ENCODE measurements around the gene STPG4.

STPG4 gene

GRCh38 chr2:47147021-47147420 is 8.1 kb downstream of the STPG4 start:
- no peak for DNase-seq (ENCODE audit: low spot score)
- no peak for TF ChIP-seq CTCF (IDR thresholded peaks at IDR 0.05; ENCODE audit: extremely low read depth, missing control alignments)

GRCh38 chr2:47145466-47145865 is 9.6 kb downstream of the STPG4 start:
- no peak for DNase-seq (ENCODE audit: low spot score)

GRCh38 chr2:47141520-47141919 is 13.6 kb downstream of the STPG4 start:
- DNase-seq (ENCODE audit: low spot score) = no peak
- TF ChIP-seq CTCF (IDR thresholded peaks at IDR 0.05; ENCODE audit: extremely low read depth, missing control alignments) = no peak

More at GRCh38 chr2:47145466-47145865, 9.6 kb downstream of the STPG4 start:
- TF ChIP-seq CTCF (IDR thresholded peaks at IDR 0.05; ENCODE audit: extremely low read depth, missing control alignments) = no peak

GRCh38 chr2:47134386-47135090 is 20.6 kb downstream of the STPG4 start:
- DNase-seq (ENCODE audit: low spot score) = no peak
- TF ChIP-seq CTCF (IDR thresholded peaks at IDR 0.05; ENCODE audit: extremely low read depth, missing control alignments) = no peak

- no peak for TF ChIP-seq CTCF (IDR thresholded peaks at IDR 0.05; ENCODE audit: extremely low read depth, missing control alignments)
- no peak for DNase-seq (ENCODE audit: low spot score)
These were observed 22.1 kb downstream of the STPG4 start for GRCh38 chr2:47133046-47133445.

GRCh38 chr2:47129191-47129706 is 25.9 kb downstream of the STPG4 start:
- no peak for DNase-seq (ENCODE audit: low spot score)
- TF ChIP-seq CTCF (IDR thresholded peaks at IDR 0.05; ENCODE audit: extremely low read depth, missing control alignments) = no peak

GRCh38 chr2:47128705-47129104 is 26.4 kb downstream of the STPG4 start:
- no peak for DNase-seq (ENCODE audit: low spot score)

More at GRCh38 chr2:47128705-47129104, 26.4 kb downstream of the STPG4 start:
- TF ChIP-seq CTCF (IDR thresholded peaks at IDR 0.05; ENCODE audit: extremely low read depth, missing control alignments) = no peak
